ENCODE results near the gene SEMA4D.

SEMA4D gene

DNA sequence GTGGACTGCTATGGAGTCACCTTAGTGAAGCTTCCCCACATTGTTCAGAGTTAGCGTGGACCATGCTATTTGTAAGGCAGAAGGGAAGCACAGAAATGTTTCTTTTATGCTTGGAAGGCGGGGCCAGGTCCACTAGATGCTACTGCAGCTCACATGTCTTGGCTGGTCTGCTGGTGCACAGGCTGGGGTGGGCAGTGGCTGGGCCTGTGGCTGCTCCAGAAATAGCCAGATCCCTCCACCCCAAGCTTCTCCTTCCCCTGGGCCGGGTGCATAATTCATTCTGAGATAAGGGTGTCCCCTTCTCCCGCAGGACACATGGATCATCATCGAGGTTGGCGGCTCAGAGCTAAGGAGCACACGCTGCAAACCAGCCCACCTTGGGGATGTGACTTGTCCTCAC lies 14.5 kb upstream of the SEMA4D start:
- TF ChIP-seq, protein P1, sequence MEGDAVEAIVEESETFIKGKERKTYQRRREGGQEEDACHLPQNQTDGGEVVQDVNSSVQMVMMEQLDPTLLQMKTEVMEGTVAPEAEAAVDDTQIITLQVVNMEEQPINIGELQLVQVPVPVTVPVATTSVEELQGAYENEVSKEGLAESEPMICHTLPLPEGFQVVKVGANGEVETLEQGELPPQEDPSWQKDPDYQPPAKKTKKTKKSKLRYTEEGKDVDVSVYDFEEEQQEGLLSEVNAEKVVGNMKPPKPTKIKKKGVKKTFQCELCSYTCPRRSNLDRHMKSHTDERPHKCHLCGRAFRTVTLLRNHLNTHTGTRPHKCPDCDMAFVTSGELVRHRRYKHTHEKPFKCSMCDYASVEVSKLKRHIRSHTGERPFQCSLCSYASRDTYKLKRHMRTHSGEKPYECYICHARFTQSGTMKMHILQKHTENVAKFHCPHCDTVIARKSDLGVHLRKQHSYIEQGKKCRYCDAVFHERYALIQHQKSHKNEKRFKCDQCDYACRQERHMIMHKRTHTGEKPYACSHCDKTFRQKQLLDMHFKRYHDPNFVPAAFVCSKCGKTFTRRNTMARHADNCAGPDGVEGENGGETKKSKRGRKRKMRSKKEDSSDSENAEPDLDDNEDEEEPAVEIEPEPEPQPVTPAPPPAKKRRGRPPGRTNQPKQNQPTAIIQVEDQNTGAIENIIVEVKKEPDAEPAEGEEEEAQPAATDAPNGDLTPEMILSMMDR (IDR thresholded peaks at IDR 0.05) = no peak

DNA sequence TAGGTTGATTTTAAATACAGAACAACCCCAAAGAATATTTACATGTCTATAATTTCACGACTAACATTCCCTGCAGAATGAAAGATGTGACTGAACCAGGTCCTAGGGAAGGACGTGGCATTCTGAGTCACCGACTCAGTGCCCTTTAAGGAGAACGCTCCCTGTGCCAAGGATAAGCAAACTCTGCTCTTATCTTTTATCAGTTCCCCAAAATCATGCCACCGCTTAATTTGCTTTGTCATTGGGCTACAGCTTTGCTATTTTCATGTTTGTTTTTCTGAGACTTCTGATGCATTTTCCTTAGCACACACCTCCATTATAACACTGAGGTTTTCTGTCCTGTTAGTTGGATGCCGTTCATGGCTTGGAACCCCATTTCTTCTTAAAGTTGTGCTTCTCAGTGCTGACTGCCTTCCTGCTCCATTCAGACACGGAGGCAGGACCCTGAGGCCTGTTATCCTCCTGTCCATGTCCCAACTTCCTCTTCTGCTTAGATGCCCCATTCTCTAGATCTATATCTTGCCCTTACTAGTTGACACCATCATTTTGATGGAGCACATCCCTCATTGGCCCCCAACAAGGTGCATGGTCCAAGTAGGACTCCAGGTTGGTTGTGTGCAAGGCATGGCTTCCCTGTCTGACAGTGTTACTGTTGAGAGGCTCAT lies 11.2 kb upstream of the SEMA4D start:
- TF ChIP-seq, protein P1 (IDR thresholded peaks at IDR 0.05) = no peak

DNA sequence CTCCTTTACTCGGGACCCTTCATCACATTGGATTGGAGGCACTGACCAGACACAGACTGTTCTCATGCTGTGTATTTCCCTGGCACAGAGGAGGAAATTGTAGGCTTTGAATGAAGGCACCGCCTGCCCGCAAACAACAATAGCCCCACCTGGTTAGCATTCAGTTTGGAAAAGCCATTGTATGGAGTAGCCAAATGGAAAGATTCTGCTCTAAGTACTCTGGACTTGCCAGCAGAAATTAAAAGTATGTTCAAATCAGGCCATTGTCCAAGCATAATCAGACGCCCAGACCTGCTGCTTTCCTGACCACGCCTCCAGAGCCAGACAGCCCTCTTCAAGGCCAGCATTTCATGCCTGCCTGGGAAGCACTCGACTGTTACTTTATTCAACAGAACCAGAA lies 8.0 kb upstream of the SEMA4D start:
- TF ChIP-seq, protein P1 (IDR thresholded peaks at IDR 0.05) = no peak

DNA sequence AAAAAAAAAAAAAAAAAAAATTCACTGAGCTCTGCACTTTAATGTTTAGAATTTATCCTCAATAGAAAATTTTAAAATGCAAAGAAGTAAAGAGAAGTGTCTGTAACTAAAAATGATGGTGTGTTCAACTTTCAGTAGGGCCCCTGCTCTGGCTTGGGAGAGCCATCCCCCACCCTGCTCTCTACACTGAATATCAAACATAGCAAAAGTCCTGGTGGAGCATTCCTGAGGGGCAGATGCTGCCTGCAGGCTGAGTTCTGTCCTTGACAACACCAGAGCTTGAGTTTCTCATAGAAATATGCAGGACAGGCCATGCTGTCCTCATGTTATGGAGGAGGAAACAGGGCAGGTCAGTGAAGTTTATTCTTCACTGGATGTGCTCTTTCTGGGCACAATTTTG lies 7.1 kb upstream of the SEMA4D start:
- TF ChIP-seq, protein P1 (IDR thresholded peaks at IDR 0.05) = no peak

DNA sequence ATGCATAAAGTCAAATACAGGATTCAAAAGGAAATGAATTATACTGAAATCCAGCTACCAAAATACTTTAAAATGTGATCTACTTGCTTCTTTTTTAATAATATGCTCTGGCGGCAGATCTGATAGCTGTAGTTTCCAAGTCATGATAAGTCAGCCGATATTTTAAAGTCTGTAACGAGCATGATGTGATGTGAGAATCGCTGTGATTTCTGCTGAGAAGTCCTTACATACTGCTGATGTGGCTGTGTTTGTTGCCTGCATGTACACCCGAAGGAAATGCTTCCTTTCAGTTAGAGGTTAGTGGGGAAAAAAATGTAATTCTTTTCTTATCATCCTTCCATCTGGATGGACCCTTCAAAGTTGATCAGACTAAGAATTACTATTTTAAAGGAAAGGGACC lies 4.8 kb upstream of the SEMA4D start:
- TF ChIP-seq, protein P1 (IDR thresholded peaks at IDR 0.05) = no peak

DNA sequence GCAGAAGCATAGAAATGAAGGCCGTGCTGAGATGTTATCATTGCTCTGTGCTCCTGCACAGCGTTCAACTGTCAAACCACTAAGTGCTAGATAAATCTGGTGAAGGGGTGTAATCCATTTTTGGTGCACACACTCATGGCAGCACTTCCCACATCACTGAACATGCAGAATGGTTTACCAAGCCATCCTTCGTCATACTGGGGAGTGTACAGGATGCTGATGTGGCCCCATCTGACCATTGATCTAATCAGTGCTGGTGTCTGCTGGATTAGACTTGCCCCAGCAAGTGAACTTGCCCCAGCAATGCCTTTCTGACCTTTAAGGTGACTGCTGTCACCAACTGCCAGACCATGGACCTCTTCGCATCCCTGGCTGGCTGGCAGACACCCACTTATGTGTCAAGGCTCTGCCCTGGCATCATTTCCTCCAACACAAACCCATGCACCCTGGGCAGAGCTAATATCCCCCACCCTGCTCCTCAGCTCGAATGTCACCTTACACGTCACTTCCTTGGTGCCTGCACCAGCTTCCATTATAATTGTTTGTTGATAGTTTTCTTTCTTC lies 4.2 kb upstream of the SEMA4D start:
- TF ChIP-seq, protein P1 (IDR thresholded peaks at IDR 0.05) = no peak

DNA sequence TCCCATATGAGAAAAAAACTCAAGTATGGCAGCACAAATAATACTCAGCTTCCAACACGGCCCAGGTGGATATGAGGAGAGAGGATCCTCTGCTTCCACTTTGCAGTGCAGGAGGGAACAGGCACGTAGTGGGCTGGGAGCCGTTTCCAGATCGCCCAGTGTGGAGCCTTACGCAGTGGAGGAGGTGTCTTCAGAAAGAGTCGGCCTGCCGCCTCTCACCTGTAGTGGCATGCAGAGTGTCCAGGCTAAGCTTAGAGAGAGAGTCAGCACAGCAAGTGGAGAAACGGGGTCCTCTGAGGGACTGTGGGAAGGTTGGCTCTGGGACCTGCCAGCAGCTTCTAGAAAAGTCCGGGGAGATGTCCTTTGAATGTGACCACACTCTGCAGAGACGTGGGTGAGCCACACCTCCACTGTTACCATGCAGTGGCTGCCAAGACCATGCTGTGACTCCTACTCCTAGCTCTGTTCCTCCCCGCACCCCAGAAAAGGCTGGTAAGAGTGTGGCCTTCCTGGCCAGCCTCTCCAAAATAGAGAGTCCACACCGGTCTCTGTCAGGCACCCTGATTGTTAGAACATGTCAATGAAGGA lies 3.5 kb upstream of the SEMA4D start:
- TF ChIP-seq, protein P1 (IDR thresholded peaks at IDR 0.05) = no peak
